GM18499 (cell line): ENCODE data around the gene DMKN.
"Not testable (repeated sequence)": the region's sequence is repeated elsewhere in the genome, so short reads cannot be mapped to it uniquely, and the experiment has no call there.

Experiments
- ATAC-seq: cut with Tn5 transposase; IDR thresholded peaks from one replicate; pipeline ENCODE4 v1.9.1; 2021; ENCODE audit warnings: moderate number of reproducible peaks; ENCODE audit not compliant: insufficient read depth, unreplicated experiment

DMKN gene

DNA sequence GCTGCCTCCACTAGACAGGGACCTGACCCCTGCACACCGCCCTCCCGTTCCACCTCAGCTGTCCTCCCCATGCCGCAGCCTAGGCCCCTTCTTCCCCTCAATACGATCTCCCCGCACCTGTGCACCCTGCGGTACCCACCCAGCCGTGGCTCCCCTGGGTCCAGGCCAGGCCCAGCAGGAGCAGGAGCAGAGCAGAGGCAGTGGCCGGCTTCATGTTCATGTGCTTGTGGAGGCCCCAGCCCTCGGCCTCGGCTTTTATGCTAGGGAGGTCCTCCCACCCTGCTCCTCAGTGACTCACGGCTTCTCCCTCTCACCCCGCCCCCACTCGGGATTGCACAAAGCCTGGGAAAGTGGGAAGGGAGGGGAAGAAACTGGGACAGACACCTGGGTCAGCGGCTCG is 11.8 kb downstream of the DMKN start:
- ATAC-seq: no peak

DNA sequence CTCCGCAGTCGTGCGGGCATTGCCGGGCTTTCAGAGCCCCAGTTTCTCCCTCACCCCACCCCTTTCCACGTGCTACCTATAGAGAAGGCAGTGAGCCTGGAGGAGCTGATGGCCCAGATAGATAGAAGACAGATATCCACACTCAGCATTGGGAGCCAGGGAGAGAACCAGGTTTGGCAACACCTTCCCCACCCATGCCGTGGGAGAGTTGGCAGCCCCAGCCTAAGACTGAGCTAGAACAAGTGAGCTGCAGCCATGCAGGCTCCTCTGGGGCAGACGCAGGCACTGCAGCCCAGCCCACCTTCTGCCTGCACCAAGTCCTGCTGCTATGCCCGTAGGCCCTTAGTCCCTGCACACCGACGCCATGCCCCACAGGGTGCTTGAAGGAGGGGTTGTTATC is 12.8 kb downstream of the DMKN start:
- ATAC-seq: no peak

DNA sequence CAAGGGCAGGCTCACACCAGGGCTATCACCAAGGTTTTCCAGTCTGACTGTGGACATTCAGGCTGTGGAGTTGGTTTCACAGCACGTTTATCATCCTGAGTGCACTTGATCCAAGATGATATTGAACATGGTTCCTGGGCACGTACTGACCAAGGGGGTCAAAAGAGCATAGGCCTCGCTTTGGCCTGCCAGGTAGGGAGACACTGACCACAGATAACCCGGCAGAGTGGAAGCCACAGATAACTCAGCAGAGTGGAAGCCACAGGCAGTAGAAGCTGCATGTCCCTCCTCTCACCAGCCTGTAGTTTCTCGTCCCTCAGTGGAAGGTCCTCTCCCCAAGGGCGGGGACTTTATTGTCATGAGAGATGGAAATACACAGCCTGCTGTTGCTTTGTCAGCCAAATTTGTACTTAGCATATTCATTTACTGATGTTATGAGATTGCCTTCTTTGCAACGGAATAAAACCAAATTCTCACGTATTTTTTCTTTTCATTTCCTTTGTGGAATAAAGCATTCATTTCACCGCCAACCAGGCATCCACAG is 14.4 kb downstream of the DMKN start:
- no peak for ATAC-seq

DNA sequence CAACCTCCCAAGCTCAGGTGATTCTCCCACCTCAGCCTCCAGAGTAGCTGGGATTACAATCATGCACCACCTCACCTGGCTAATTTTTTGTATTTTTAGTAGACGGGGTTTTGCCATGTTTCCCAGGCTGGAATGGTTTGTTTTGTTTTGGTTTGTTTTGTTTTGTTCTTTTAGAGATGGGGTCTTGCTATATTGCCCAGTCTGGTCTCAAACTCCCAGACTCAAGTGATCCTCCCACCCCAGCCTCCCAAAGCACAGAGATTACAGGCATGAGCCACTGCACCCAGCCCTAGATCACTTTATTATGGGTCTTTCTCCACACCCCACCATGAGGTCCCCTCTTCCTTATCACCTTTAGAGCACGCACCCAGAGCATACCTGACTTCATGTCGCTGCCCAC is 15.2 kb downstream of the DMKN start:
- no peak for ATAC-seq

DNA sequence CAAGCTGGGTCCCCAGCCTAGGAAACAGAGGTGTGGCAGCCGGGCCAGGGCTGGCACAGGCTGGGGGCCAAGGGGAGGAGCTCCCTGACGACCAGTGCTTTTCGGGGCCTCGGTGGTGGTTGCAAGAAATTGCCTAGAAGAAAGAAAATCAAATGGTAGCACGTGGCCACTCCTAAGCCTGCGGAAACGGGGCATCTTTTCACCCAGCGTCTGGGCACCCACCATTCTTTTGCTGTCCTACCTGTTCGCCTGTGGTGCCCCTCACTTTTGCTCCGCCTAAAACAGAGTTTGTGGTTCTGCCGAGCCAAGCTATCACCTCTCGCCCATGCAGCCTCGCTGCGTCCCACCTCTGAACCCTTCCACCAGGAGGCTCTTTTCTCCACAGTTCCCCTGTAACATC is 16.0 kb downstream of the DMKN start:
- no peak for ATAC-seq

DNA sequence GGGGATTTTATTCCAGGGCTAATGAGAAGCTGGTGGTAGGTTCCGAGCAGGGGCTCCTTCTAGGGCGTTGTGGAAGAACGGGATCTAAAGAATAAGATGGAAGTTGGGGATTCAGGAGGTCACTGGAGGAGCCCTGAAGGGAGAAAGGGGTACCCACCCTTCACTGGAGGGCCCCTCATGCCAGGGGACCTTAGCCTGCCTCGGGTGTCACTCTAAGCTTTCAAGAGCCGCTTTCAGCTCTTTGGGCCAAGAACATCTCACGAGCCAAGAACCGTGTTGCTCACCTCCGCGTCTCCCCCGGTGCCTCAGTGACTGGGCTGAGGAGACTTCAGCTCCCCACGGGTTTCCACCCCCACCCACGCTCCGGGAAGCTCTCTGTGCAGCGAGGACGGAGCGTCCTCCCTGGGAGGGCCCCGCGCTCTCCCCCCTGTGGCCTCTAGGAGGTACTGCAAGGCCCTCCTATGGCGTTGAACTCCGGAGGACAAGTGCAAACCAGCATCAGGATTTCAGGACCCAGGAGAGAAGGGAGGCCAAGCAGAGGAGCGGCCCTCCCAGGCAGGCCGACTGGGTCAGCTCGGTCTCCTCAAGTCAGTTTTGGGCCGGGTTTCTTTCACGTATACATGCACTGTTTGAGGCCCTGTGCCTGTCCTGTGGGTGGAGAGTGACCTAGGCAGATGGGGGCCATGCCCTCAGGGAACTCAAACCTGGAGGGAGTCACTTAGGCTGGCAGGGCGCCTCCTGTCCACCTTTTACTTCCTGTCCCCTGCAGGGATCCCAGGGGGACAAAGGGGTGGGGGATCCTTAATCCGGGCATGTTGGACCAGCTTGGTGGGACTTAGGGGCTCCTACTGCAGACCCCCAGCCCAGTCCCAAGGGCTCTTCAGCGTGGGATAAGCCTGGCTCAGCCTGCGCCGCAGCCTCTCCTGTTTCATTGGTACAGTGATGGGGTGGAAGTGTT is 18.1 kb downstream of the DMKN start:
- ATAC-seq: no peak

DNA sequence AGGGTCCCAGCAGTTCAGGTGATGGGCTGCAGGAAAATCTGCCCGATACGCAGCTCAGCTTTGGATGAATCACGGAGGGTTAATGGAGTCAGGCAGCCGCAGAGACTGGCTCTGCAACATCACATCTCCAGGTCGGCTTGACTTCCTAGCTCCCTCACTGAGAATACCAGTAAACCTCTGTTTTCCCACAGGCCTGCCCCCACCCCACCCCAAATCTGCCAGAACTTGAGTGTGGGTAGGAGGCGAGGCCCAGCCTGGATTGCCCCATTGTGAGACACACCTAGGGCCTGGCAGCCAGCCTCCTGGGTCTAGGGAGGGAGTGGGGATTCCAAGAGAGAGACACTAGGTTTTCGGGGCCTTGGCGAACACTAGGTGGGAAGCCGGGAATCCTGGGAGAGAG is 19.5 kb downstream of the DMKN start:
- ATAC-seq: no peak

DNA sequence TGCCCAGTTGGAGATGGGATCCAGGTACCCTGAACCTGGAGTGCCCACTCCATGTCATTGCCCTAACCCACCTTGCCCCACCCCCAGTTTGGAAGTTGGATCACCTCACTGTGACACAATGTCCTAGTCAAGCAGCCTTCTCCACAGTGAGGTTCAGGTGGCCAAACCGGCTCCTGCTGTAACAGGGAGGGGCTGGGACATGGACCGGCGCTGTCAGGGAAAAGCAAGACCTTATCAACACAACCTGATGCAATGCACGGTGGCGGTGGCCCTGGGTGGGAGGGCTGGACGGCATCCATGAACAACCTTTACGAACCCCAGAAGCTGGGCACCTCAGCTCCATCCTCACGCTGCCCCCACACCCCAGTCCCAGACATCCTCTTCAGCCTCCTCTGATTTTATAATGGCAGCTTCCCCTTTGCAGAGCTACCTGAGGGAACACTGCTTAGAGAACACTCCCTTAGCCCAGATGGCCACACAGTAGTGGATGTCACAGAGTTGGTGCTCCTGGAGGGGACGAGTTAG is 21.6 kb downstream of the DMKN start:
- ATAC-seq: no peak

DNA sequence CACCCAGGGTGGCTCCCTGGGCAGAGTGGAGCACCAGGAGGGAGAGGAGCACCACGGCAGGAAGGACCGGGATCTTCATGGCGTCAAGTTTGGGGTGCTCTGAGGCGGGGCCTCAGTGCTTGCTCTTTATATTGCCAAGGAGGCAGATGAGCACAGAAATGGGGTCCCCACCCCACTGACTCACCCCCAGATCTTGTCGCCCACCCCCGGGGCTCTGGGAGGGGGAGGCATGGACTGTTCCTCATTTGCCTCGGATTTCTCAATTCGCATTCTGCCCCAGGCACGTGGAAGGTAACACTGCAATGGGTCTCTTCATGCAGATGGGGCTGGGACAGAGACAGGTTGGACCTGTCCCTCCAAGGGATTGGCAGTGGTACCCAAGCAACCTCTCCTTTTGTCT is 23.1 kb downstream of the DMKN start, which contains the start of gene KRTDAP:
Gene KRTDAP, minus strand, starts transcription at position 101 of the 400 bp plus-strand sequence. Its CDS starts 22 bp downstream, at position 79.
- ATAC-seq: no peak

DNA sequence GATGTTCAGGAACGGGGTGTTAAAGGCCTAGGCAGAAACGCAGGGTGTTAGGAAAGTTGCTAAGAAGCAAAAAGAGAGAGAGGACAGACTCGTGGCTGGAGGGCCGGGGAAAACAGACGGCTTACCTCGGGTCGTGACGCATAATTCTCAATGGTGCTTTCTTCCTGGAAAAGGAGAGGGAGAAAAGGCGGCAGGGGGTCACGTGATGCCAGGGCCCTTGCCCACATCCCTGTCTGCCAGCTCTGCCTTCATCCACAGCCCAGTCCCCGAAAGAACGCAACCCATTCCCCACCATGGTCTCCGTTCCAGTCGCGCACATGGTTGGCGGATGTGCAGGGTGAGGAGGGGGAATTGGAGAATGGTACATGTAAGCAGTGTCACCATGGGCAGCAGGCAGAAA is 24.8 kb downstream of the DMKN start:
- ATAC-seq: no peak

DNA sequence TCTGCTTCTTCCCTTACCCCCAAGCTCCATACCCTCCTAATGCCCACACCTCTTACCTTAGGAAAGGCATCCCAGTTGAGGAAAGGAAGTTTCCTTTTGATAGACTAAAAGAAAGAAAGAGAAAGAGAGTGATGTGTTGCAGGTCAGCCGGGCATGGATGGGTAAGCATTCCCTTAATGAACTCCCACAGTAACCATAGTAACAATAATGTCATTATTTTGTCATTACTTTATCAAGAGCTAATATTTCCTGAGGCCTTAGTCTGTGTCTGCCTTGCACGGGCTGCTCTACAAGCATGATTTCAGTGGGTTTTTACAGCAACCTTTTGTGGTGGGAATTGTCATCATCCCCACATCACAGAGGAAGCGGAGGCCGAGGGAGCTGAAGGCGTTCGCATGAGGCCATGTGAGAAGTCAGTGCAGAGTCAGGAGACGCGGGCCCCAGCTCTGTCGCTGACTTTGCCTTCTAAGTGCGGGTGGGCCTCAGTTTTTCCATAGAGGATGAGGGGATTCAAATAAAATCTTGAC is 25.7 kb downstream of the DMKN start:
- no peak for ATAC-seq

DNA sequence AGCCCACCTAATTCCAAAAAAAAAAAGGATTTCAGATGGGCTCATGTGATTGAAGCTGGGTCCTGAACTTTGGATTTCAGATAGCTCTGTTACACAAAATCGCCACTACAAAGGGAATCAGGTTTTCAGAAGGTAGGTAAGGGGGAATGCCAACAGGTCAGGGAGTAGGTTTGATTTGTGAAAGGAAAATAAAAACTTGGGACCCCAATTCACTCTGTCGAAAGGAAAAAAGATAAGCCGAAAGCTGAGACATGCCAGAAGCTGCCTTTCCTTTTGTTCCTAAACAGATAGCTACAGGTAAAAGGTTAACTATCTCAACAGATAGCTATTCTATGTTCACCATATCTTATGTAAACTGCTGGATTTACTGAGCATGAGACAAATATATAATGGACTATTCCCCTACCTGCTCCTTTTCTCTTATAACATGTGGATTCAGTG is 27.2 kb downstream of the DMKN start:
- no peak for ATAC-seq

DNA sequence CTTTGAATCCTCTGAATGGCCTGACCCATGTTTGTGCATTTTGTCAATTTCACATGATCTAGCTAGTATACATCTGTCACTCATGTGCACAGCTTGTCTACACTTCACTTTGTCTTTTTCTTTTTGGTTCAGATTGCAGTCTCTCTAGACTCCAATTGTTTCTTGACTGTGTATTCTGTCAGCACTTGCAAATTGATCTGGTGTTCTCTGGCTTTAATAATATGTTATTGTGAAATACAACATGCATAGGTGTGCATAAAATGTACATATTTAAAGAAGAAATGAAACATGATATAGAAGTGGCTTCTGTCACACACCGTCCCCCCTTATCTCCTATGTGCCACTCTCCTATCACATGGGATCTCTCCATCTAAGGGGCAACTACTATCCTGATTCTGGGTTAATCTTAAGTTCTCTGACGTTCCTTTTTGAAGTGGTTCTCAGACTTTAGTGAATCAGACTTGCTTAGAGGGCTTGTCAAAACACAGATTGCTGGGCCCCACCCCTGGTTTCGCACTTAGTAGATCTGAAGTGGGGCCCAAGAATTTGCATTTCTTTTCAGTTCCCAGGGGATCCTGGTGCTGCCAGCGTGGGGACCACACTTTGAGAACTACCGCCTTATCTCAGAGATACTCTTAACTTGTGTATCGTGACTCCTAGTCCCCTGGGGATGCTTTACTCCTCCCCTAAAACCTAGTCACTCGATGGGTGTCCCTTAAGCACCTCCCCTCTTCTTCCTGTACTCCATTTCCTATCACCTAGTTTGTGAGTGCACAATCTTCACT is 29.0 kb downstream of the DMKN start:
- ATAC-seq: peak; percentile 64

DNA sequence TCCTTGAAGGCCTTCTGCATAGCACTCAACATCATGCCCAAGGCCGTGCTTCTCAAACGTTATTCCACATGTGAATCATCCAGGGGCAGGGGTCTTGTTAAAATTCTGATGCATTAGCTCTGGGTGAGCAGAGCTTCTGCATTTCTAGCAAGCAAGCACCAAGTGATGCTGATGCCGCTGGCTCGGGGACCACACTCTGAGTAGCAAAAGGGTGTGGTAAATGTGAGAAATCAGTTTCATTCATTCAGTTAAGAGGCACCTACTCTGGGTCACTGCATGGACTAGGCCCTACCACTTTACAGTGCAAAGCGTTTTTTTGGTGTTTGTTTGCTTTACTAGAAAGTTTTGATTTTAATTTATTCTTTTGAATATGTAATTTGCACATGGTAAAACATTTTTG is 30.4 kb downstream of the DMKN start:
- ATAC-seq: no peak

DNA sequence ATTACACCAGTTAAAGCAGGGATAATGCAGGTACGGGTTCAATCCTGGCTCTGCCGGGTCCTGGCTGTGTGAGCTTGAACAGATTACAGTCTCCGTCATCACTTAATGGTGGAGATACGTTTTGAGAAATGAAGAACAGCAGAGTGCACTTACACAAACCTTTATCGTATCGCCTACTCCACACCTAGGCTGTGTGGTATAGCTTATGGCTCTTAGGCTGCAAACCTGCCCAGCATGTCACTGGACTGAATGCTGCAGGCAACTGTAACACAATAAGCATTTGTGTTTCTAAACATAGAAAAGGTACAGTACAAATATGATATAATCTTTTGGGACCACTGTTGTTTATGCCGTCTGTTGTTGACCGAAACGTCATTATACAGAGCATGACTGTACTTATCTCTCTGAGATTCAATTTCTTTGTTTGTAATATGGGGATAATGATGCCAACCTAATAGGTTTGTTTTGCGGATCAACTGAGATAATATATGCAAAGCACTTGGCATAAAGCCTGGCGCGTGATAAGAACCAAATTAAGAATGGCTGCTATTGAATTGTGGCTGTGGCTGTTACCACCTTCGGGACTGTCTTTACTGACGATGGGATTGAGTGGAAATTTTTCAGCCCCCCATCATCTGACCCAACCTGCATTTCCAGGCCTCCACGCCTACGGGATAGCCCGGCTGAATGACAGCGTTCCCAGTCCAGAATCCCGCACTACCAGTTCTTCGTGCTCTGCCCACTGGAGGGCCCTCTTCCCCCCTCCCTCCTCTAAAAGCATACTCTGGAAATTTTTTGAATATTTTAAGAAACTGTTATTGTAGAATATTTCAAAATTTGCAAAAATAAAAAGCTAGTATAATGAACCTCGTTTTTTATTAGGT is 34.4 kb downstream of the DMKN start:
- ATAC-seq: no peak

DNA sequence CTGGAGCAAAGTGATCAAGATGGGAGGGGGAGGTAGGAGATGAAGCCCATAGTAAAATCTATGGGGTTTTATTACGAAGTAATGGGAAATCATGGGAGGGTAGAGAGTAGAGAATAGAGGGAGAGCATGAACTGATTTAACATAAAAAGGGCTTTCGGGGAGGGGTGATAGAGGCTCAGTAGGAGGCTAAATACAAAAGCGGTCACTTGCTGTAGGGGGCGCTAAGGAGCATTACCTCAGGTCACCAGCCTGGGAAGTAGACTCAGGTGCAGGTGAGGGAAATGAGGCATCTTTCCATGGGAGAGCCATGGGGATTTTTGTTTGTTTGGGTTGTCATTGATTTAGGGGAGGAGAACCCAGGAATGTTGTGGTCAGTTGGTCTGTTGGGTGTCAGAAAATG is 37.3 kb downstream of the DMKN start:
- no peak for ATAC-seq

DNA sequence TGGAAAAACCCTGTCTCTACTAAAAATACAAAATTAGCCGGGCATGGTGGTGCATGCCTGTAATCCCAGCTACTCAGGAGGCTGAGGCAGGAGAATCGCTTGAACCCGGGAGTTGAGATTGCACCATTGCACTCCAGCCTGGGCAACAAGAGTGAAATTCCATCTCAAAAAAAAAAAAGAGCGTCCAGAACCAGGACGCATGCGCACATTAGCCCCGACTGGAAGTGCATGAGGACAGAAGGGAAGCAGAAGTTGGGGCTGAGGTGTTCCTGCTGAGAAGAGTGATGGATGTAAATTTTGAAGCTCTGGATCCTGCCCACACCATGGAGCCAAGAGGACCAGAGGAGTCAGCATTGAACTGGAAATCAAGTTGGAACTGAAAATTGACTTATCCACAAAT is 38.9 kb downstream of the DMKN start:
- ATAC-seq: not testable (repeated sequence)

DNA sequence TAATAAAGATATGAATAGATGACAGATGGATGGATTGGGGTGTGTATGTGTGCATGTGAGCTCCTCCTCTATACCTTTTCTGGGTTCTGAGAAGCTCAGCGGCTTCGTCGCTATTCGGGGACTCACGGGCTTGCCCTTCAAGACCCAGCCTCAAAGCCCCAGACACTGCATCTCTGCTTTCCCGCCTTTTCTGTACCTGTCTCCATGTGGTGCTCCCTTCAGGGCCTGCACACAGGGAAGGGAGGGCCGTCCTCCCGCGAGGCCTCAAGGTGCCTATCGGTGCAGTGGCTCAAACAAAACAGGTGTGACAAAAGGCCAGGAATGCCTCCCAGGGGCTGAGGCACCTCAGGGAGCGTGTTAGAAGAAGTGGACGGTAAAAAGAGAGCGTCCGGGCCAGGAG is 39.3 kb downstream of the DMKN start:
- no peak for ATAC-seq

DNA sequence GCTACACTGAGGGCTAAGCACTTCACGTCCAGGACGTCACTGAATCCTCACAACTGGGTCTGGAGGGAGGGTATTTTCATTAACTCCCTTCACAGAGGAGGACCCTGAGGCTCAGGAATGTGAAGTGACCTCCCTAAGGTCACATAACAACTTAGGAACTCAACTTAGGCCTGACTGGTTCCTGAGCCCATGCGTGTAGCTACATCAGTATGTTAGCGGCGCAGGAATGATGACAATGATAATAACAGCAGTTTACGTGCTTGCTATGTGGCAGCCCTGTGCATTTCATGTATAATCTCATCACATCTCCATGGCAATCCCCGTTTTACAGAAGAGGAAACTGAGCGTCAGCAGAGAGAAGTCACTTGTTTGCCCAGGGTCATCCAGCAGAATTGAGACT is 41.5 kb downstream of the DMKN start:
- no peak for ATAC-seq

DNA sequence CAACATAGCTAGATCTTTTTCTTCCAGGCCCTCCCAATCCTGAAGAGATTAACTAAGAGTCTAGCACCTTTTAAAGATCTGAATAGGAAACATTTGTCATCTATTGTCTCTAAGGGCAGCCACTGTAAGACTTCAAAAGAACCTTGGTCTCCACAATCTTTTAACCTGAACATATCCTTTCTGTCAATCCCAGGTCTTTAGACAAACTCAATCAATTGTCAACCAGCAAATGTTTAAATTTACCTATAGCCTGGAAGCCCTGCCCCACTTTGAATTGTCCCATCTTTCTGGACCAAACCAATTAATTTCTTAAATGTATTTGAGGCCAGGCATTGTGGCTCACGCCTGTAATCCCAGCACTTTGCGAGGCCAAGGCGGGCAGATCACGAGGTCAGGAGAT is 42.4 kb downstream of the DMKN start:
- ATAC-seq: not testable (repeated sequence)
